ENCODE data around the gene MTR.

The MTR gene

GRCh38 chr1:236795035-236795756, at the start of gene MTR:
TSS of gene MTR (plus strand) at chr1:236795292. CDS start at chr1:236795704, 412 bp downstream.
- DNase-seq (ENCODE audit: low spot score), result peak; percentile 98

GRCh38 chr1:236746785-236747184, 48.3 kb upstream of the MTR start:
- DNase-seq (ENCODE audit: low spot score), result no peak

GRCh38 chr1:236747311-236747985, 47.6 kb upstream of the MTR start:
- no peak for DNase-seq (ENCODE audit: low spot score)

GRCh38 chr1:236748268-236748870, 46.7 kb upstream of the MTR start:
- DNase-seq (ENCODE audit: low spot score), result no peak

- DNase-seq (ENCODE audit: low spot score), result no peak
These were observed 44.2 kb upstream of the MTR start for GRCh38 chr1:236750928-236751327.

GRCh38 chr1:236751385-236751784, 43.7 kb upstream of the MTR start:
- DNase-seq (ENCODE audit: low spot score), result no peak

GRCh38 chr1:236751935-236752334, 43.2 kb upstream of the MTR start:
- no peak for DNase-seq (ENCODE audit: low spot score)

- no peak for DNase-seq (ENCODE audit: low spot score)
These were observed 41.6 kb upstream of the MTR start for GRCh38 chr1:236753516-236753915.

- no peak for DNase-seq (ENCODE audit: low spot score)
These were observed 41.1 kb upstream of the MTR start for GRCh38 chr1:236753964-236754363.

- DNase-seq (ENCODE audit: low spot score), result no peak
These were observed 40.4 kb upstream of the MTR start for GRCh38 chr1:236754525-236755210.

GRCh38 chr1:236757640-236758039, 37.5 kb upstream of the MTR start:
- no peak for DNase-seq (ENCODE audit: low spot score)

- DNase-seq (ENCODE audit: low spot score), result peak; percentile 56
These were observed 35.7 kb upstream of the MTR start for GRCh38 chr1:236759252-236759859.

- no peak for DNase-seq (ENCODE audit: low spot score)
These were observed 34.6 kb upstream of the MTR start for GRCh38 chr1:236760480-236760879.

- no peak for DNase-seq (ENCODE audit: low spot score)
These were observed 34.1 kb upstream of the MTR start for GRCh38 chr1:236760986-236761385.

GRCh38 chr1:236761397-236762132, 33.5 kb upstream of the MTR start:
- DNase-seq (ENCODE audit: low spot score), result no peak

- no peak for DNase-seq (ENCODE audit: low spot score)
These were observed 32.7 kb upstream of the MTR start for GRCh38 chr1:236762410-236762809.

- no peak for DNase-seq (ENCODE audit: low spot score)
These were observed 29.3 kb upstream of the MTR start for GRCh38 chr1:236765831-236766230.

- no peak for DNase-seq (ENCODE audit: low spot score)
These were observed 28.6 kb upstream of the MTR start for GRCh38 chr1:236766506-236766905.

- DNase-seq (ENCODE audit: low spot score), result no peak
These were observed 27.8 kb upstream of the MTR start for GRCh38 chr1:236767276-236767675.

GRCh38 chr1:236768601-236769000, 26.5 kb upstream of the MTR start:
- no peak for DNase-seq (ENCODE audit: low spot score)

GRCh38 chr1:236773919-236774318, 21.2 kb upstream of the MTR start:
- no peak for DNase-seq (ENCODE audit: low spot score)

GRCh38 chr1:236774926-236775325, 20.2 kb upstream of the MTR start:
- DNase-seq (ENCODE audit: low spot score), result no peak
